H7 (cell line): ENCODE measurements around the gene PERM1. TPM values are rescaled to one million over a fixed set of nuclear protein-coding genes. Genes with fewer than 3 reads are reported as not detected.
A peak's percentile ranks its signal among the peaks of the same experiment; 100 is the strongest.
"Not testable (repeated sequence)": the region's sequence is repeated elsewhere in the genome, so short reads cannot be mapped to it uniquely, and the experiment has no call there.

Experiments
- DNase-seq: peaks from one replicate; pipeline ENCODE4 v3.0.0; 2012
- H3K27me3 ChIP-seq: 2 replicates; pipeline ENCODE4 v1.6.0; 2011; ENCODE audit warnings: mild to moderate bottlenecking, low read length; ENCODE audit not compliant: control insufficient read depth, insufficient read depth
- H3K36me3 ChIP-seq: replicated peaks from 2 replicates; pipeline ENCODE4 v1.5.1; 2011; ENCODE audit warnings: low read length; ENCODE audit not compliant: control insufficient read depth, insufficient read depth
- H3K4me3 ChIP-seq: 2 replicates; pipeline ENCODE4 v1.5.1; 2011; ENCODE audit warnings: low read depth, mild to moderate bottlenecking, control low read depth, low read length, moderate library complexity; ENCODE audit not compliant: insufficient read depth
- total RNA-seq: library from RNA; depleted of rRNA; stranded (reverse); fragments of >200 nt; shearing (Covaris generic); gene quantifications from 2 replicates; pipeline ENCODE4 v1.2.3, GENCODE V29; 2014

The PERM1 gene
- total RNA-seq, 1 experiment from 2014 or later = not detected

GRCh38 chr1:1020000-1020404 is 38.1 kb upstream of the PERM1 start, which contains the start of gene AGRN:
Gene AGRN, plus strand, starts transcription at chr1:1020120. Its CDS starts 53 bp downstream, at chr1:1020173.
- H3K27me3 ChIP-seq = no peaks in the 10 kb centered on the region
- peaks cover 1% of the 10 kb centered on the region for H3K36me3 ChIP-seq
- DNase-seq = peak; percentile 95
- peak within 1 kb of the TSS; percentile 75 for H3K4me3 ChIP-seq

- peaks cover 1% of the 10 kb centered on the region for H3K36me3 ChIP-seq
- peak overlapping the region; percentile 41 for H3K4me3 ChIP-seq
- DNase-seq = peak; percentile 99
- no peaks in the 10 kb centered on the region; the same call in 1 of the 2 replicates for H3K27me3 ChIP-seq
These were observed 37.5 kb upstream of the PERM1 start for GRCh38 chr1:1019122-1019999.

- not testable (repeated sequence) for DNase-seq, H3K4me3 ChIP-seq, H3K36me3 ChIP-seq, H3K27me3 ChIP-seq
These were observed 36.4 kb upstream of the PERM1 start for GRCh38 chr1:1018321-1018685.

- DNase-seq, H3K36me3 ChIP-seq, H3K27me3 ChIP-seq, H3K4me3 ChIP-seq: not testable (repeated sequence)
These were observed 35.8 kb upstream of the PERM1 start for GRCh38 chr1:1017397-1018320.

- Histone ChIP-seq H3K4me3 (no peak overlapping the region), H3K27me3 (peaks cover 4% of the 10 kb centered on the region; the same call in 1 of the 2 replicates), H3K36me3 (no peaks in the 10 kb centered on the region)
- no peak for DNase-seq
These were observed 33.1 kb upstream of the PERM1 start for GRCh38 chr1:1014799-1015681.

GRCh38 chr1:1013922-1014648 is 32.2 kb upstream of the PERM1 start:
- peak; percentile 75 for DNase-seq
- H3K27me3 ChIP-seq = peaks cover 4% of the 10 kb centered on the region; the same call in 1 of the 2 replicates
- peak overlapping the region; percentile 68 for H3K4me3 ChIP-seq
- H3K36me3 ChIP-seq = no peaks in the 10 kb centered on the region

GRCh38 chr1:1013105-1013921 is 31.4 kb upstream of the PERM1 start, which contains the start of gene ISG15:
Gene ISG15, plus strand, starts transcription at chr1:1013497. Its CDS starts 77 bp downstream, at chr1:1013574.
- peaks cover 4% of the 10 kb centered on the region; the same call in 1 of the 2 replicates for H3K27me3 ChIP-seq
- DNase-seq = peak; percentile 88
- H3K4me3 ChIP-seq = peak within 1 kb of the TSS; percentile 68
- no peaks in the 10 kb centered on the region for H3K36me3 ChIP-seq

GRCh38 chr1:1012736-1013104 is 30.8 kb upstream of the PERM1 start:
- peak overlapping the region; percentile 68 for H3K4me3 ChIP-seq
- H3K27me3 ChIP-seq, DNase-seq, H3K36me3 ChIP-seq: not testable (repeated sequence)

- Histone ChIP-seq H3K36me3 (no peaks in the 10 kb centered on the region), H3K27me3 (peaks cover 5% of the 10 kb centered on the region; the same call in 1 of the 2 replicates), H3K4me3 (no peak overlapping the region)
- DNase-seq = no peak
These were observed 29.6 kb upstream of the PERM1 start for GRCh38 chr1:1011396-1011949.

GRCh38 chr1:1010131-1010530 is 28.2 kb upstream of the PERM1 start:
- not testable (repeated sequence) for H3K27me3 ChIP-seq, DNase-seq, H3K36me3 ChIP-seq, H3K4me3 ChIP-seq

GRCh38 chr1:1006305-1007159 is 24.6 kb upstream of the PERM1 start:
- Histone ChIP-seq H3K27me3 (peaks cover 17% of the 10 kb centered on the region), H3K36me3 (no peaks in the 10 kb centered on the region), H3K4me3 (no peak overlapping the region)
- peak; percentile 78 for DNase-seq
